Dermis blood vessel endothelial cell (primary cell): ENCODE data around the gene DCTN2. TPM values are rescaled to one million over a fixed set of nuclear protein-coding genes. Genes with fewer than 3 reads are reported as not detected.
"Not testable (repeated sequence)": the region's sequence is repeated elsewhere in the genome, so short reads cannot be mapped to it uniquely, and the experiment has no call there.

Experiments
- DNase-seq: peaks from one replicate; pipeline ENCODE4 v3.0.0; 2010
- total RNA-seq: library from RNA; depleted of rRNA; stranded (reverse); fragments of >200 nt; gene quantifications from 2 replicates; pipeline ENCODE4 v1.2.3, GENCODE V29; 2014

DCTN2 gene
- total RNA-seq, 1 donor from 2014 or later: 109 TPM

DNA sequence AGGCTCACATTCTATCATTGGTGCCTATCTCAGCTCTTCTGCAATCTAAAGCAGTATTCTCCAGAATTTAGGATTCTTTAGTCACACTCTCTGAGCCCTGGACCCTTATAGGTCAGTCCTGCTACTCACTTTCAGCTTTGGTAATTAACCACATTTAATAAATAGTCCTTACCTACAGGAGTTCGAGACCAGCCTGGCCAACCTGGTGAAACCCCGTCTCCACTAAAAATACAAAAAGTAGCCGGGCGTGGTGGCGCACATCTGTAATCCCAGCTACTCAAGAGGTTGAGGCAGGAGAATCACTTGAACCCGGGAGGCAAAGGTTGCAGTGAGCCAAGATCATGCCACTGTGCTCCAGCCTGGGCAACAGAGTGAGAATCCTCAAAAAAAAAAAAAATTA, 33.3 kb downstream of the DCTN2 start:
- not testable (repeated sequence) for DNase-seq

DNA sequence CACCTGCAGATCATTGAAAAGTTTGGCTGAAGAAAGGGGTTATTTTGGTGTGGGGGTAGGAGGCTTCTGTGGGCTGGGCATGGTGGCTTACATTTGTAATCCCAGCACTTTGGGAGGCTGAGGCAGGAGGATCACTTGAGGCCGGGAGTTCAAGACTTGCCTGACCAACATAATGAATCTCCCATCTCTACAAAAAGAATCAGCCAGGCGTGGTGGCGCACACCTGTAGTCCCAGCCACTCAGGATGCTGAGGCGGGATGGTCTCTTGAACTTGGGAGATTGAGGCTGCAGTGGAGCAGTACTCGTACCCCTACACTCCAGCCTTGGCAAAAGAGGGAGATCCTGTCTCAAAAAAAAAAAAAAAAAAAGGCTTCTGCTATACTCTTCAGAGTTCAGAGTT, 33.7 kb downstream of the DCTN2 start:
- no peak for DNase-seq

DNA sequence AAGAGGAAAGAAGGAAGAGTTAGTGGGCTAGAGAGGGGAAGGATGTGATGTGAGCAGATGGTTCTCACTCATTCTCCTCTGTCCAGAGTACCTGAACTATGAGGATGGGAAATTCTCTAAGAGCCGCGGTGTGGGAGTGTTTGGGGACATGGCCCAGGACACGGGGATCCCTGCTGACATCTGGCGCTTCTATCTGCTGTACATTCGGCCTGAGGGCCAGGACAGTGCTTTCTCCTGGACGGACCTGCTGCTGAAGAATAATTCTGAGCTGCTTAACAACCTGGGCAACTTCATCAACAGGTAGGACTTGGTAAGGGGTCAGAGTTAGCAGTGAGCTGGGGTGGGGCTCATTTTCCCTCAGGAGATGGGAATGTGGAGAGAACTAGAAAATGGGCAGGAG, 34.3 kb downstream of the DCTN2 start:
- no peak for DNase-seq

DNA sequence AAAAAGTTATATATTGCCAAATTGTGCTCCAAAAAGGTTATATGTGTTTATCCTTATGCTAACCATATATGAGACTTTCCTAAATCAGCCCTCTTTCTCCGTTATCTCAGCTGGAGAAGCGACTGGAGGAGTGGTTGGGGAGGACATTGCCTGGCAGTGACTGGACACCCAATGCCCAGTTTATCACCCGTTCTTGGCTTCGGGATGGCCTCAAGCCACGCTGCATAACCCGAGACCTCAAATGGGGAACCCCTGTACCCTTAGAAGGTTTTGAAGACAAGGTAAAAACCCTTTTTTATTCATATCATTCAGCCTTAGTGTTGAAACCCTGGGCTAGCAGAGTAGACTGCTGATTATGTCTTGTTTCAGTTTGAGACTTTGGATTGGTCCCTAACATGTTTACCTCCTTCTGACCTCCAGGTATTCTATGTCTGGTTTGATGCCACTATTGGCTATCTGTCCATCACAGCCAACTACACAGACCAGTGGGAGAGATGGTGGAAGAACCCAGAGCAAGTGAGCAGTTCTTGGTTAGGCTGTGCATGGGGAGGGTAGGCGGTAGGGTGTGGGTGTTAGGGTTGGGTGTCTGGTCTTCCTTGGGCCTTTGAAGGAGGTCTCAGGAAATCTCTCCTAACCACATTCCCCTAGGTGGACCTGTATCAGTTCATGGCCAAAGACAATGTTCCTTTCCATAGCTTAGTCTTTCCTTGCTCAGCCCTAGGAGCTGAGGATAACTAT, 35.2 kb downstream of the DCTN2 start:
- no peak for DNase-seq

GRCh38 chr12:57511161-57511560, 35.8 kb downstream of the DCTN2 start:
- no peak for DNase-seq

DNA sequence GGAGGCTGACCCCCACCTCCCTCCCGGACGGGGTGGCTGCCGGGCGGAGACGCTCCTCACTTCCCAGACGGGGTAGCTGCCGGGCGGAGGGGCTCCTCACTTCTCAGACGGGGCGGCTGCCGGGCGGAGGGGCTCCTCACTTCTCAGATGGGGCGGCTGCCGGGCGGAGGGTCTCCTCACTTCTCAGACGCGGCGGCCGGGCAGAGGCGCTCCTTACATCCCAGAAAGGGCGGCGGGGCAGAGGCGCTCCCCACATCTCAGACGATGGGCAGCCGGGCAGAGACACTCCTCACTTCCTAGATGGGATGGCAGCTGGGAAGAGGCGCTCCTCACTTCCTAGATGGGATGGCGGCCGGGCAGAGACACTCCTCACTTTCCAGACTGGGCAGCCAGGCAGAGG, 39.2 kb downstream of the DCTN2 start:
- not testable (repeated sequence) for DNase-seq

DNA sequence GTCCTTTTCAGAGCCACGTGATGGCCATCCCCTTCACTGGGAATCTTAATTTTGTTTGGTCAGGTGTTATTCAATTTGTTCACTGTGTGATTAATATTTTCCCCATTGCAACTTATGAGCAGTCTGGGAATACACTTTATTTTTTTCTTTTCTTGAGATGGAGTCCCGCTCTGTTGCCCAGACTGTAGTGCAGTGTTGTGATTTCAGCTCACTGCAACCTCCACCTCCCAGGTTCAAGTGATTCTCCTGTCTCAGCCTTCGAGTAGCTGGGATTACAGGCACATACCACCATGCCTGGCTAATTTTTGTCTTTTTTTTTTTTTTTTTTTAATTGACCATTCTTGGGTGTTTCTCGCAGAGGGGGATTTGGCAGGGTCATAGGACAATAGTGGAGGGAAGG, 40.5 kb downstream of the DCTN2 start:
- DNase-seq: not testable (repeated sequence)

GRCh38 chr12:57502311-57502969, 44.6 kb downstream of the DCTN2 start:
- not testable (repeated sequence) for DNase-seq

- no peak for DNase-seq
These were observed 46.8 kb downstream of the DCTN2 start for GRCh38 chr12:57500213-57500612.

DNA sequence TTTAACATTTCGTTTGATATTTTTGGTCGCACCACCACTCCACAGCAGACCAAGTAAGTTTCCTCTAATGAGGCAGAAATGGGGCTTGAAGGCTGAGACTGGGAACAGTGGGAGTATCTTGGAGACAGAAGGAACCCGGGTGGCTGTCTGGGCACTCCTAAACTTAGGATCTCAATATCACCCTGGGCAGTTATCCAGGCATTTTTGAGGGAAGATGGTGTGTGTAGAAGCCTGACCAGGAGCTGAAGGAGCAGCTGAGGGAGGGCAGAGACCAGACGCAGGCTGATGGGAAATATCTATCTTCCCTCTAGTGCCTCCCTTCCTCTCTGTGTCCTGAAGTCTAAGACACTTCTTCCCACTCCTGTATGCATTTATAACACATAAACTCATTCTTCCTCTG, 48.4 kb downstream of the DCTN2 start:
- no peak for DNase-seq

GRCh38 chr12:57498132-57498502, 48.9 kb downstream of the DCTN2 start:
- no peak for DNase-seq

GRCh38 chr12:57497223-57498131, 49.5 kb downstream of the DCTN2 start:
- DNase-seq: no peak

- DNase-seq: no peak
These were observed 50.2 kb downstream of the DCTN2 start for GRCh38 chr12:57496822-57497221.

DNA sequence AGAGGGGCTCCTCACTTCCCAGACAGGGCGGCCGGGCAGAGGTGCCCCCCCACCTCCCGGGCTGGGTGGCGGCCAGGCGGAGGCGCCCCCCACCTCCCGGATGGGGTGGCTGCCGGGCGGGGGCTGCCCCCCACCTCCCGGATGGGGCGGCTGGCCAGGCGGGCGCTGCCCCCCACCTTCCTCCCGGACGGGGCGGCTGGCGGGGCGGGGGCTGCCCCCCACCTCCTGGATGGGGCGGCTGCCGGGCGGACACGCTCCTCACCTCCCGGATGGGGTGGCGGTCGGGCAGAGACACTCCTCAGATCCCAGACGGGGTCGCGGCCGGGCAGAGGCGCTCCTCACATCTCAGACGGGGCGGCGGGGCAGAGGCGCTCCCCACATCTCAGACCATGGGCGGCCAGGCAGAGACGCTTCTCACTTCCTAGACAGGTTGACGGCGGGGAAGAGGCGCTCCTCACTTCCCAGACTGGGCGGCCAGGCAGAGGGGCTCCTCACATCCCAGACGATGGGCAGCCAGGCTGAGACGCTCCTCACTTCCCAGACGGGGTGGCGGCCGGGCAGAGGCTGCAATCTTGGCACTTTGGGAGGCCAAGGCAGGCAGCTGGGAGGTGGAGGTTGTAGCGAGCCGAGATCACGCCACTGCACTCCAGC, 51.8 kb downstream of the DCTN2 start:
- DNase-seq: not testable (repeated sequence)

GRCh38 chr12:57491393-57492280, 55.4 kb downstream of the DCTN2 start:
- DNase-seq: no peak

DNA sequence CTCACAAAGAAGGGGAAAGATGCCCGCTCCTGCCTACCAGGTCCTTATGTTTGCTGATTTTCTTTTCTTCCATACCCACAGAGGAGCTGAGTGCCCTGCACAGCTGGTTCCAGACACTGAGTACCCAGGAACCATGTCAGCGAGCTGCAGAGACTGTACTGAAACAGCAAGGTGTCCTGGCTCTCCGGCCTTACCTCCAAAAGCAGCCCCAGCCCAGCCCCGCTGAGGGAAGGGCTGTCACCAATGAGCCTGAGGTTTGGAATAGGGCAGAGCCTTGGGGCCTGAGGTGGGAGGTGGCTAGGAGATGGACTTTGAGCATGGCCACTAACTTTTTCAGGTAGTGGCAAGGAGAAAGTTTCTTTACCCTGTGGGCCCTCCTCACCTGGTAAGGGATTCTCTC, 56.9 kb downstream of the DCTN2 start:
- no peak for DNase-seq

DNA sequence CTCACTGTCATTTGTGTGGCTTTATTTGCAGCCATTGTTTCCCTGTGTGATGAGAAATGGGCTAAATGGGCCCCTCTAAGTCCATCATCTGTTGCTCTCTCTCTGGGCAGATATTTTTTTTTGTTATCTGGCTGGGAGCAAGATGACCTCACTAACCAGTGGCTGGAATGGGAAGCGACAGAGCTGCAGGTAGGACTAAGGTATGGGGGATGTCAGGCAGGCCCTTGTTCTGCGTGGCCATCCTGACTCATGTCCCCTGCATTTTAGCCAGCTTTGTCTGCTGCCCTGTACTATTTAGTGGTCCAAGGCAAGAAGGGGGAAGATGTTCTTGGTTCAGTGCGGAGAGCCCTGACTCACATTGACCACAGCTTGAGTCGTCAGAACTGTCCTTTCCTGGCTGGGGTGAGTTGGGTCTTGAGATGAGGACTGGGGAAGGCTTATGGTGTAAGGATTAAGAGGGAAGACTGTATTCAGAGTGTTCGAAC, 57.8 kb downstream of the DCTN2 start:
- DNase-seq: no peak

DNA sequence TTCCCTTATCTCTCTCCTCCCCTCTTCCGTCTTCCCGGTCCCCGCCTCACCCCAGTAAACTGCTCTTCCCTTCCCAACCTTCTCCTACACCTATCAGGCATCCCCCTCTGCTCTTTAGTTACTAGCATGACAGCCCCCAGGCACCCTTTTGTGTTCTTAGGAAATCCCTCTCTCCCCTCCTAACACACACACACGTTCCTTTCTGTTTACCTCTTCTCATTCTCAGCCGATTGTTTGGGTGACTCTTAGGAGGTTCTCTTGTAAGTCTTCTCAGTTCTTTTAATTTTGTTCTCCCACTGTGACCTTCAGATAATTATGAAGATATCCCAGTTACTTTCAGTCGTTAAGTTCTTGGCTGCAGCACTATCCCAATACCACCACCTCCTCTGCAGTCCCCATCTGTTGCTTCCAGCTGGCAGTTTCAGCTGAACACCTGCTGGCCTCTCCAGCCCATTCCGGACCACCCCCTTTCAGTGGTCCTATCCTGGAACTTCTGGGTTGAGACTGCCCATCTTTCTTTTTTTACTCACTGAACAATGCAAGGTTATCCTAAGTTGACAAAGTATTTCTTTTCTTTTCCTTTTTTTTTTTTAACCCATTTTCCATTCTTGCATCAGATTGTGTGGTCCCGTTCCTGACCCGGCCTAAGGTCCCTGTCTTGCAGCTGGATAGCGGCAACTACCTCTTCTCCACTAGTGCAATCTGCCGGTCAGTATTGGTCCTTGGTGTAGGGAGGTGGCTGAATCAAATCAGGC, 58.4 kb downstream of the DCTN2 start:
- peak; percentile 23 for DNase-seq

- peak; percentile 96 for DNase-seq
These were observed 59.2 kb downstream of the DCTN2 start, which contains the start of gene MARS1 for GRCh38 chr12:57487597-57488401. Gene MARS1, plus strand, starts transcription at chr12:57488068. Its CDS starts 23 bp downstream, at chr12:57488091.
